Activated naive CD4-positive, alpha-beta T cell treated with anti-CD3 and anti-CD28 coated beads, Interleukin-2, amount 50 U/mL, for 72 hours (primary cell): ENCODE results near the gene CFTR. TPM values are rescaled to one million over a fixed set of nuclear protein-coding genes. Genes with fewer than 3 reads are reported as not detected.
"Not testable (repeated sequence)": the region's sequence is repeated elsewhere in the genome, so short reads cannot be mapped to it uniquely, and the experiment has no call there.

Experiments used
- ATAC-seq, 2 donors: fragments of 150-1000 bp; cut with Tn5 transposase; 2 replicates each; pipeline ENCODE4 v1.10.0; 2021; ENCODE audit warnings: mild to moderate bottlenecking in 2 of 2, moderate library complexity in 2 of 2
- DNase-seq, 2 donors: peaks; one replicate each; pipeline ENCODE4 v3.0.0; 2021 to 2022; ENCODE audit warnings: low spot score in 2 of 2
- H3K27ac Mint-ChIP-seq, 2 donors: one replicate each; pipeline ENCODE4 v1.8.0; 2022; ENCODE audit warnings: mild to moderate bottlenecking in 2 of 2, mixed read lengths in 2 of 2
- H3K36me3 Mint-ChIP-seq, 2 donors: one replicate each; pipeline ENCODE4 v1.8.0; 2022; ENCODE audit warnings: mixed read lengths in 2 of 2
- H3K9me3 Mint-ChIP-seq, 2 donors: one replicate each; pipeline ENCODE4 v1.8.0; 2022; ENCODE audit warnings: mixed read lengths in 2 of 2
- total RNA-seq, 2 donors: library from RNA; stranded (reverse); gene quantifications; one replicate each; pipeline ENCODE4 v1.2.3, GENCODE V29; 2022

CFTR gene
- total RNA-seq, 2 donors from 2014 or later: not detected

DNA sequence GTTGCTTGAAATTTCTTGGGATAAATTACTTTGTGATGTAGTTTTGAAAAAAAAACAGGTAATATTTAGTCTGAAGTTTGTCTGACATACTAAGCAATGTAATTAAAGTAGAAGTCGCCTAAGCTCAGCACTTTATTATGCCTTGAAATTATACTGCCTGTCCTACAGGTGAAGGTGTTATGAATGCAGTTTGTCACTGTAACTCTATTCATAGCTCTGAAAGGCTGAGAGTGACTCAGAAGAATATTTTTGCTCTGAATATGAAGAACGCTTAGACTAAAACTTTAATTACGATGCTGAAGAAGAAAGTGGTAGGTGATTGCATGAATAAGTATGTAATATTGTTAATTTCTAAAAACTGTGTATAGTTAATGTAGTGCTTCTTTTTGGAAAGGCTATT is 9.2 kb downstream of the CFTR start:
- H3K27ac Mint-ChIP-seq: no peak overlapping the region
- no peaks in the 10 kb centered on the region for H3K36me3 Mint-ChIP-seq
- no peaks in the 10 kb centered on the region for H3K9me3 Mint-ChIP-seq
- DNase-seq: no peak
- no peak for ATAC-seq

DNA sequence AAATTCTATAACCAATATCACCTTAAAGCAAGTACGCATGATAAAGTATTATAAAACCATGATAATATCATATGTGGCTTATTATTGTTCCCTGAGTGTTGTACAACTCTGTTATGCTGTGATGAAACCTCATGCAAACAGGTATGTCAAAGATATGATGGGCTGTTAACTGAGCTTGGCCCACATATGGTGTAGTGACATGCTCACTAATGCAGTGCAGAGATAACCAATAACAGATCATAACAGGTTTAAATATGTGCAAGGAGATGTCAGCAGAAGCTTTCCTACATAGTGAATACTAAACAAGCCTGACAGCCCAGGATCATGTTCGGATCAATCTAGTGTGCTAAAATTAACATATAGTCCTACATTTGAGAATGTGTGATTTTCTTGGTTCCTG is 9.6 kb downstream of the CFTR start:
- no peak for DNase-seq
- Mint-ChIP-seq H3K36me3 (no peaks in the 10 kb centered on the region), H3K9me3 (no peaks in the 10 kb centered on the region), H3K27ac (no peak overlapping the region)
- ATAC-seq: no peak

DNA sequence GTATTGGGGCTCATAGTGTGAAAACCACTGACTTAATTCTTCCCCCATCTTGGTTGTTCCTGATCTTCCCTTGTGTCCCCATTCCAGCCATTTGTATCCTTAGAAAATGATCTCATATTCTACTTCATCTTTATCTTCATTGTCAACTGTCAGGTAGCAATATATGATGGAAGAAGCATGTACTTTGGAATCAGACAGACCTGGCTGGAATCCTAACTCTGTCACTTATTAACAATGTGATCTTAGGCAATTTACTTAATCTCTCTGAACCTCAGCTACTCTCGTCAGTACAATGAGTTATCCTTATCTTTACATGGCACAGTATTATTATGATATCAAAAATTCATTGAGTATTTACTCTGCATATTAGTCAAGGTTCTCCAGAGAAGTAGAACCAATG is 10.1 kb downstream of the CFTR start:
- ATAC-seq (no peak), DNase-seq (no peak)
- Mint-ChIP-seq H3K27ac (no peak overlapping the region), H3K36me3 (no peaks in the 10 kb centered on the region), H3K9me3 (no peaks in the 10 kb centered on the region)

DNA sequence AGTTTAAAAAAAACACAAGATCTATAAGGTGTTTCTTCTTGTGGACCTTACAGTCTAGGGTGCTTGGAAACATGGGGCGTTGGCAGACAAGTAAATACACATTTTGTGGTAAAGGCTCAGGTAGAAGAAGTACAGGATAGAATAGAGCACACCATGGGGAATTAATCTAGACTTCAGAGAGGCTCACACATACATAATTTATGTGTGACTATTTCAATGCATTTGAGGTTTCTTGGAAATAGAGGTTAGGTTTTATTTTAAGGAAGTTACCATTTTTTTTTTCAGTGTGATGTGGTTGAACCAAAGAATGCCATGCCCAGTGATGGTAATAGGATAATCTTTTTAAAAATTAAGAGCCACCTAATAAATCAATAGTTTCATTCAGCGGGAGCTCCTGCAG is 12.8 kb downstream of the CFTR start:
- DNase-seq (no peak), ATAC-seq (no peak)
- Mint-ChIP-seq H3K9me3 (no peaks in the 10 kb centered on the region), H3K27ac (no peak overlapping the region), H3K36me3 (no peaks in the 10 kb centered on the region)

DNA sequence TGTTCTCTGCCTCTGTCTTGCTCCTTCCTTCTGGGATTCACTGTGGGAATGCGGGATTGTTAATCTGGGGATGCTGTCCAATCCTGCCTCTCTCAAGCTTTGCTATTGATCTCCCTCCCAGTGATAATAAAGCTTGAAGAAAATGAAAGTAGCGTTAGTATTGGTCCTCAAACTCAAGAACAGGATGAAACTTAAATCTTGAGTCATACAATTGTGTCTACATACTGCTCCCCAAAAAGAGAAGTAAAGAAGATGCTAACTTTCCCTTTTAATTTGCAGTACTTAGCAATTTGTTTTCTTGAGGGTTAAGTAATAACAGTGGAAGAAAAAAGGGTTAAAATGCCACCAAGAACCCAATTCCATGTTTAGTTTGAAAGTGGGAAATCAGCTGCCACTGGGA is 13.6 kb downstream of the CFTR start:
- ATAC-seq: no peak
- no peak overlapping the region for H3K27ac Mint-ChIP-seq
- H3K36me3 Mint-ChIP-seq: no peaks in the 10 kb centered on the region

DNA sequence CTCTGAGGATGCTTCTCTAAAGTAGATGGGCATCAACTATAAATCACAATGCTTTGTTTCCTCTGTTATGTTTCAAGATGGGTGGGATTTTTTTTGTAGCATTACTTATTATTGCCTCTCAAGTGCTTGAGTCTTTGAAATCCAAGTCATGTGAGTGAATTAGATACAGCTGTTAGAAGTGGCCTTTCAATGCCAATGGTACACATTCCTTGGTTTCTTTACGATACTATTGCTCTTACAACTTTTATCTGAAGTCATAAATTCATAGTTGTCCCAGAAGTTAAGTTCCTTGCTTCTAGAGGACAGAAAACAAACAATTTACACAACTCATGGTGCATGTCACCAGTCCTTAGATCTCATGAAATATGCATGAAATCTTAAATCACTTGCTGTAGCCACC is 15.5 kb downstream of the CFTR start:
- Mint-ChIP-seq H3K27ac (no peak overlapping the region), H3K36me3 (no peaks in the 10 kb centered on the region), H3K9me3 (peaks cover 0 to 4% of the 10 kb centered on the region in 2 donors)
- DNase-seq (no peak), ATAC-seq (no peak)

More for the DNA sequence above, 13.6 kb downstream of the CFTR start:
- H3K9me3 Mint-ChIP-seq: no peaks in the 10 kb centered on the region
- no peak for DNase-seq

DNA sequence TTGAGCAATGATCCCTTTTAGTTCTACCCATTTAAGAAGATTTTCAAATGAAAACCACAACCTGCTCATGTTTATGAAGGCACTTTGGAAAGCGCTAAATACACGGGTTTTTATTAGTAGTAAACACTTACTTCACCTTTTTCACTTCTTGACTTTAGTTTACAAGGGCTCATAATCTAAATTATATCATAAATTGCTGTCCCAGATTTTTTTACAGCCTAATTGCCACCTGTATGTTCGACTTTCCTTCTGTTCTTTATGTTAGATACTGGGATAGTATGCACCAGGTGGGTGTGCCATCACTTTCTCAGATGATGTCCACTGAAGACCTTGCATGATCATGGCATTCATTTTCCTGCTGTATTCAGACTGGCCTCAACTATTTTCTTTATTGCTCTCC is 22.5 kb downstream of the CFTR start:
- H3K36me3 Mint-ChIP-seq: no peaks in the 10 kb centered on the region
- H3K9me3 Mint-ChIP-seq: peaks cover 4% of the 10 kb centered on the region in 2 donors
- no peak overlapping the region for H3K27ac Mint-ChIP-seq
- DNase-seq (no peak), ATAC-seq (no peak)

DNA sequence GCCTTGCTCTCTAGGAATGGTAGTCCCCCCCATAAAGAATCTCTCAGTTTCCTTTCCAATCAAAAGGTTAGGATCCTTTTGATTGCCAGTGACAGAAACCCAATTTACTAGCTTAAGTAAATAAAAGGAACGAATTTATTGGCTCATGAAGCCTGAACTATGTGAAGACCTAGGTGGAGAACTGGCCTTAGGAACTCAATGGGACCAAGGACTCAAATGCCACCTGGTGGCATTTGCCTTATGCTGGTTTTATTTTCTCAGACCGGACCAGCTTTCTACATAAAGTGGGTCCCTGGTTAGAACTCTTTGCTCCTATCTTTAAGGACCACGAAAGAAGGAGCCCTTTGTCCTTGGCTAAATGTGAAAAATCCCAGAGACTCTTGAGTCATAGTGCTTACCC is 25.4 kb downstream of the CFTR start:
- H3K36me3 Mint-ChIP-seq: no peaks in the 10 kb centered on the region
- peaks cover 0 to 5% of the 10 kb centered on the region in 2 donors for H3K9me3 Mint-ChIP-seq
- no peak overlapping the region for H3K27ac Mint-ChIP-seq
- DNase-seq (no peak), ATAC-seq (no peak)

DNA sequence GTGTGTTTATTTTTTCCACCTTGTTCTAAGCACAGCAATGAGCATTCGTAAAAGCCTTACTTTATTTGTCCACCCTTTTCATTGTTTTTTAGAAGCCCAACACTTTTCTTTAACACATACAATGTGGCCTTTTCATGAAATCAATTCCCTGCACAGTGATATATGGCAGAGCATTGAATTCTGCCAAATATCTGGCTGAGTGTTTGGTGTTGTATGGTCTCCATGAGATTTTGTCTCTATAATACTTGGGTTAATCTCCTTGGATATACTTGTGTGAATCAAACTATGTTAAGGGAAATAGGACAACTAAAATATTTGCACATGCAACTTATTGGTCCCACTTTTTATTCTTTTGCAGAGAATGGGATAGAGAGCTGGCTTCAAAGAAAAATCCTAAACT is 28.9 kb downstream of the CFTR start:
- no peak for ATAC-seq
- no peaks in the 10 kb centered on the region for H3K36me3 Mint-ChIP-seq
- H3K27ac Mint-ChIP-seq: no peak overlapping the region
- no peak for DNase-seq
- peaks cover 4 to 12% of the 10 kb centered on the region in 2 donors for H3K9me3 Mint-ChIP-seq

DNA sequence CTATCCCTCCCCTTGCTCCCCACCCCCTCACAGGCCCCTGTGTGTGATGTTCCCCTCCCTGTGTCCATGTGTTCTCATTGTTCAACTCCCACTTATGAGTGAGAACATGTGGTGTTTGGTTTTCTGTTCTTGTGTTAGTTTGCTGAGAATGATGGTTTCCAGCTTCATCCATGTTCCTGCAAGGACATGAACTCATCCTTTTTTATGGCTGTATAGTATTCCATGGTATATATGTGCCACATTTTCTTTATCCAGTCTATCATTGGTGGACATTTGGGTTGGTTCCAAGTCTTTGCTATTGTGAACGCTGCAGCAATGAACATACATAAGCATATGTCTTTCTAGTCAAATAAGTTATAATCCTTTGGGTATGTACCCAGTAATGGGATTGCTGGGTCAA is 37.4 kb downstream of the CFTR start:
- not testable (repeated sequence) for H3K27ac Mint-ChIP-seq, H3K36me3 Mint-ChIP-seq, ATAC-seq, H3K9me3 Mint-ChIP-seq, DNase-seq

DNA sequence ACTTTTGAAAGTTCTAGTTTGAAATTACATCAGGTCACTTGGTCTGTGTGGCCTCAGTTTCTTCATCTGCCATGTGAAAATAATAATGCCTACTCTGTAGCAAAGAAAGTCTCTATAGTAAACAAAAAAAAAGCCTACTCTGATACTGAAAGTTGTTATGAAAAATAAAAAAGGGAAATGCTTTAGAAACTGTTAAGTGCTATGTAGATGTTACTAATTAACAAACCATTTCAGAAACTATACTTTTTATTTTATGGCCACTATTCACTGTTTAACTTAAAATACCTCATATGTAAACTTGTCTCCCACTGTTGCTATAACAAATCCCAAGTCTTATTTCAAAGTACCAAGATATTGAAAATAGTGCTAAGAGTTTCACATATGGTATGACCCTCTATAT is 50.6 kb downstream of the CFTR start:
- Mint-ChIP-seq H3K36me3 (no peaks in the 10 kb centered on the region), H3K9me3 (no peaks in the 10 kb centered on the region), H3K27ac (no peak overlapping the region)
- ATAC-seq: no peak
- no peak for DNase-seq

DNA sequence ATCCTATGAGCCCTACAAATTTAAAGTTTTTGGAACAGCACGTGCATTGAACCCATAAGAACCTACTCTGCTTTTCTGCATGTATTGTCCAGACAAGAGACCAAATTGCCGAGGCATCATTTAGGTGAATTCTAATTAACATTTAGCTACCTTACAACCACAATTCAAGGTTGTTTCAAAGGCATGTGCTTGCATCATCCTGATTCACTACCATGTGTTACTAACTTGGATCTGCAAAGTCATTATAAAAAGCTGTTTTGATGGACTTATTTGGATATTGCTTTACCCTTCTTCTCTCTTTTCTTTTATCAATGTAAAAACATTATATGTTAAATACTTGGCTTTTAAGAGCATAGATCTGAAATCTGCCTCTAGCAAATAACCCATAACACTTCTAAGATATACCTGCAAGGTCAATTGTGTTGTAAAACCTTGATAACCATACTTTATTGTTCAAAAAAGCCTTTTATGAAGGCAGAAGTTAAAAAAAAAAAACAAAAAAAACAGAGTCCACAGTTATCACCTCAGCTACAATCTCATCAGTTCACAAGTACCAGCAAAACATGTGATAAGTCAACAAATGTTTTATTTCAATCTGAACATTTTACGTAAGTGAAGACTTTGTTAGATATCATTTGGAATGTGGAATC is 51.9 kb downstream of the CFTR start:
- no peaks in the 10 kb centered on the region for H3K9me3 Mint-ChIP-seq
- DNase-seq: no peak
- no peaks in the 10 kb centered on the region for H3K36me3 Mint-ChIP-seq
- no peak overlapping the region for H3K27ac Mint-ChIP-seq
- ATAC-seq: no peak

DNA sequence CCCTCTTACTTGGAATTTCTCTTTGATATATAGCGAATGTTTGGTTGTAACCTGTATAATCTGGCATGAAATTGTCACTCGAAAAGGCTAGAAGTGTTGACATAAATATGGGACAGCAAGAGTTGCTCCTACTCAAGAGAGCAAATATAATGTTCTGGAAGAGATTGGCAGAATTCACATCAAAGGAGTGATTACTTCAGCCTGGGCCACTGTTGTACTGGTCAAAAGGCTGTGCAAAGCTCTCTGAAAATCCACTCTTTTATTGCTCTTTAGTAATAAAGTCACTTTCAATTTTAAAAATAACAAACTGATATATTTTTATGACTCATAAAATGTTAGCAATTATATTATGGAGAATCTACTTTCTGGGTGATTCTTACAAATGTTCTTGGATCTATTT is 58.2 kb downstream of the CFTR start:
- H3K9me3 Mint-ChIP-seq: no peaks in the 10 kb centered on the region
- H3K27ac Mint-ChIP-seq: no peak overlapping the region
- DNase-seq (no peak), ATAC-seq (no peak)
- no peaks in the 10 kb centered on the region for H3K36me3 Mint-ChIP-seq

DNA sequence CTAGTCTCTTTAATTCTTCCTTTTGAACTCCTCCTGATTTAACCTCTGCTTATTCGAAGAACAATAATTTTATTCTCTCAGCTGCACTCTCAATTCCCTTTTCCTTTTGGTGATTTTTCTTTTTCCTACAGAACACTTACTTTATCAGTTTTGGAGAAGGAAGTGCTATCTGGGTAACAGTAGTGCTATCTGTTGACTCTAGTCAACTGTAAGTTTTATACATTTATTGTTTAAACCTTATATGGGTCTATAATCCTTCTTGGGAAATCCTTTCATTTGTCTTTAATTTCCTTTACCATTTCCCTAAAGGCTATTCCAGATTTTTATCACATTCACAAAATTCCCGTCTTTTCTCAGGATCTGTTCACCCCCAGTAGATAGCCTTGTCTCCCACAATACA is 64.2 kb downstream of the CFTR start:
- H3K27ac Mint-ChIP-seq: no peak overlapping the region
- H3K36me3 Mint-ChIP-seq: no peaks in the 10 kb centered on the region
- ATAC-seq: no peak
- no peak for DNase-seq
- peaks cover 5 to 10% of the 10 kb centered on the region in 2 donors for H3K9me3 Mint-ChIP-seq

DNA sequence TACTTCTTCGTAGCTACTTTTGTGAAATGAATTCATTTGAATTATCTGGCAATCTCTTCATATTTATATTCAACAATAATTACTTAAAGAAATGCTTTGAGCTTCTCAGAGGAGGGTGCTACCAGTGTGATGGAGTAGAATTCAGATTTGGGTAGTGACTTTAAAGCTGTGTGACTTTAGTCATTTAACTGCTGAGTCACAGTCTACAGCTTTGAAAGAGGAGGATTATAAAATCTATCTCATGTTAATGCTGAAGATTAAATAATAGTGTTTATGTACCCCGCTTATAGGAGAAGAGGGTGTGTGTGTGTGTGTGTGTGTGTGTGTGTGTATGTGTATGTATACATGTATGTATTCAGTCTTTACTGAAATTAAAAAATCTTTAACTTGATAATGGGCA is 68.2 kb downstream of the CFTR start:
- peaks cover 5 to 10% of the 10 kb centered on the region in 2 donors for H3K9me3 Mint-ChIP-seq
- no peaks in the 10 kb centered on the region for H3K36me3 Mint-ChIP-seq
- peak overlapping the region in 1 of 2 donors; percentile 52 for H3K27ac Mint-ChIP-seq
- no peak for ATAC-seq
- no peak for DNase-seq

DNA sequence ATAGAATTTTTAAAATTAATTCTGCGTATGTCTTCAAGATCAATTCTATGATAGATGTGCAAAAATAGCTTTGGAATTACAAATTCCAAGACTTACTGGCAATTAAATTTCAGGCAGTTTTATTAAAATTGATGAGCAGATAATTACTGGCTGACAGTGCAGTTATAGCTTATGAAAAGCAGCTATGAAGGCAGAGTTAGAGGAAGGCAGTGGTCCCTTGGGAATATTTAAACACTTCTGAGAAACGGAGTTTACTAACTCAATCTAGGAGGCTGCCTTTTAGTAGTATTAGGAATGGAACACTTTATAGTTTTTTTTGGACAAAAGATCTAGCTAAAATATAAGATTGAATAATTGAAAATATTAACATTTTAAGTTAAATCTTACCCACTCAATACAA is 70.8 kb downstream of the CFTR start:
- ATAC-seq (no peak), DNase-seq (no peak)
- peaks cover 0 to 6% of the 10 kb centered on the region in 2 donors for H3K9me3 Mint-ChIP-seq

DNA sequence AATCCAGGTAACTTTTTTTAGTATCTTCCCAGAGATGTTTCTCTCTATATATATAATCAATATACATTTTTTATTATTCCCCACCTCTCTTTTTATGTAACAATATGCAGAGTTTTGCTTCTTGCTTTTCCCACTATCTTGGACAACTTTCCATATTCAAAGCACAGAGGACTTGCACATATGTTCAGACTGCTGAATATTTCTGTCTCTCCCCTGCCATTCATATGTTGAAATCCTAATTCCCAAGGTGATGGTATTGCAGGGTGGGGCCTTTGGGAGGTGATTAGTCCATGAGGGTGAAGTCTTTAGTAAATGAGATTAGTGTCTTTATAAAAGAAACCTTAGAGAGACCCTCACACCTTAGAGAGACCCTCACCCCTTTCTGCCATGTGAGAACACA is 72.8 kb downstream of the CFTR start:
- Mint-ChIP-seq H3K9me3 (peaks cover 0 to 6% of the 10 kb centered on the region in 2 donors), H3K36me3 (no peaks in the 10 kb centered on the region), H3K27ac (no peak overlapping the region)
- no peak for DNase-seq
- ATAC-seq: no peak

More for the DNA sequence above, 70.8 kb downstream of the CFTR start:
- Mint-ChIP-seq H3K36me3 (no peaks in the 10 kb centered on the region), H3K27ac (no peak overlapping the region)

DNA sequence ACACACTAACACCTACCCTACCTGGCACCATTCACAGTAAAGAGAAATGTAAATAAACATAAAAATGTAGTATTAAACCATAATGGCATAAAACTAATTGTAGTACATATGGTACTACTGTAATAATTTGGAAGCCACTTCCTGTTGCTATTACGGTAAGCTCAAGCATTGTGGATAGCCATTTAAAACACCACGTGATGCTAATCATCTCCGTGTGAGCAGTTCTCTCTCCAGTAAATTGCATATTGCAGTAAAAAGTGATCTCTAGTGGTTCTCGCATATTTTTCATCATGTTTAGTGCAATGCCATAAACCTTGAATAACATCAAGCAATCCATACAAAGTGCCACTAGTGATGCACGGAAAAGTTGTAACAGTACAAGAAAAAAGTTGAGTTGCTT is 75.4 kb downstream of the CFTR start:
- peaks cover 0 to 10% of the 10 kb centered on the region in 2 donors for H3K9me3 Mint-ChIP-seq
- H3K36me3 Mint-ChIP-seq: no peaks in the 10 kb centered on the region
- ATAC-seq: no peak
- DNase-seq: no peak
- H3K27ac Mint-ChIP-seq: no peak overlapping the region

DNA sequence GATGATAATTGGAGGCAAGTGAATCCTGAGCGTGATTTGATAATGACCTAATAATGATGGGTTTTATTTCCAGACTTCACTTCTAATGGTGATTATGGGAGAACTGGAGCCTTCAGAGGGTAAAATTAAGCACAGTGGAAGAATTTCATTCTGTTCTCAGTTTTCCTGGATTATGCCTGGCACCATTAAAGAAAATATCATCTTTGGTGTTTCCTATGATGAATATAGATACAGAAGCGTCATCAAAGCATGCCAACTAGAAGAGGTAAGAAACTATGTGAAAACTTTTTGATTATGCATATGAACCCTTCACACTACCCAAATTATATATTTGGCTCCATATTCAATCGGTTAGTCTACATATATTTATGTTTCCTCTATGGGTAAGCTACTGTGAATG is 79.6 kb downstream of the CFTR start:
- no peak for ATAC-seq
- no peaks in the 10 kb centered on the region for H3K36me3 Mint-ChIP-seq
- no peak overlapping the region for H3K27ac Mint-ChIP-seq
- DNase-seq: no peak
- peaks cover 0 to 6% of the 10 kb centered on the region in 2 donors for H3K9me3 Mint-ChIP-seq
